Frontal cortex (tissue), 4 donors: ENCODE measurements around the gene NSUN6. TPM values are rescaled to one million over a fixed set of nuclear protein-coding genes. Genes with fewer than 3 reads are reported as not detected.

Source experiments
- DNase-seq, 2 donors: peaks; one replicate each; pipeline ENCODE4 v3.0.0; 2012; ENCODE audit warnings: low spot score in 2 of 2
- FAIRE-seq: peaks from 2 replicates; lab custom pipeline; 2012; peaks lifted over from hg19 to GRCh38; lab: Jason Lieb, UNC
- total RNA-seq: library from RNA; depleted of rRNA; stranded (reverse); fragments of >200 nt; gene quantifications from one replicate; pipeline ENCODE4 v1.2.3, GENCODE V29; 2014
- donor health status: control.
- donor health status: control.
- donor health status: control.

Gene NSUN6
- total RNA-seq, 1 donor from 2014 or later = 34.2 TPM

- FAIRE-seq (no peak), DNase-seq (no peak)
Observed at GRCh38 chr10:18567343-18567856, 84.0 kb downstream of the NSUN6 start.

GRCh38 chr10:18566177-18566576 is 85.2 kb downstream of the NSUN6 start:
- DNase-seq = no peak
- FAIRE-seq = no peak

DNA sequence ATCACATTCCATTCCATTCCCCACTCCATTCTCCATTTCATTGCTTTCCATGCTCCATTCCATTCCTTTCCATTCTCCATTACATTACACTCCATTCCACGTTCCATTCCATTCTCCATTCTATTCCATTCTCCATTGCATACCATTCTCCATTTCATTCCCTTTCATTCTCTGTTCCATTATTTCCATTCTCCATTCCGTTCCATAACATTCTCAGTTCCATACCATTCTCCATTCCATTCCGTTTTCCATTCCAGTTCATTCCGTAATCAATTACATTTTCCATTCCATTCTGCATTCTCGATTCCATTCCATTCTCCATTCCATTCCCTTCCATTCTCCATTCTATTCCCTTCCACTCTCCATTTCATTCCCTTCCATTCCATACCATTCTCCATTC is 86.4 kb downstream of the NSUN6 start:
- no peak for DNase-seq
- no peak for FAIRE-seq

DNA sequence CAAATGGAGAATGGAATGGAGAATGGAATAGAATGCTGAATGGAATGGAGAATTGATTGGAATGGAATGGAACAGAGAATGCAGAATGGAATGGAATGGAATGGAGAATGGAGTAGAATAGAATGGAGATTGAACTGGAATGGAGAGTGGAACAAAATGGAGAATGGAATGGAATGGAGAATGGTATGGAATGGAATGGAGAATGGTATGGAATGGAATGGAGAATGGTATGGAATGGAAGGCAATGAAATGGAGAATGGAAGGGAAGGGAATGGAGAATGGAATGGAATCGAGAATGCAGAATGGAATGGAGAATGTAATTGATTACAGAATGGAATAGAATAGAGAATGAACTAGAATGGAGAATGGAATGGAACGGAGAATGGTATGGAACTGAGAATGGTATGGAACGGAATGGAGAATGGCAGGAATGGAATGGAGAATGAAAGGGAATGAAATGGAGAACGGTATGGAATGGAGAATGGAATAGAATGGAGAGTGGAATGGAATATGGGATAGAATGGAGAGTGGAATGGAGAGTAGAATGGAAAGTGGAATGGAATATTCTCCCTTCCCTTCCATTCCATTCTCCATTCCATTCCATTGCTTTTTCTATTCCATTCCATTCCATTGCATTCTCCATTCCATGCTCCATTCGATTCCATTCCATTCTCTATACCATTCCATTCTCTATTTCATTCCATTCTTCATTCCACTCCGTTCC is 88.2 kb downstream of the NSUN6 start:
- DNase-seq (no peak), FAIRE-seq (no peak)

DNA sequence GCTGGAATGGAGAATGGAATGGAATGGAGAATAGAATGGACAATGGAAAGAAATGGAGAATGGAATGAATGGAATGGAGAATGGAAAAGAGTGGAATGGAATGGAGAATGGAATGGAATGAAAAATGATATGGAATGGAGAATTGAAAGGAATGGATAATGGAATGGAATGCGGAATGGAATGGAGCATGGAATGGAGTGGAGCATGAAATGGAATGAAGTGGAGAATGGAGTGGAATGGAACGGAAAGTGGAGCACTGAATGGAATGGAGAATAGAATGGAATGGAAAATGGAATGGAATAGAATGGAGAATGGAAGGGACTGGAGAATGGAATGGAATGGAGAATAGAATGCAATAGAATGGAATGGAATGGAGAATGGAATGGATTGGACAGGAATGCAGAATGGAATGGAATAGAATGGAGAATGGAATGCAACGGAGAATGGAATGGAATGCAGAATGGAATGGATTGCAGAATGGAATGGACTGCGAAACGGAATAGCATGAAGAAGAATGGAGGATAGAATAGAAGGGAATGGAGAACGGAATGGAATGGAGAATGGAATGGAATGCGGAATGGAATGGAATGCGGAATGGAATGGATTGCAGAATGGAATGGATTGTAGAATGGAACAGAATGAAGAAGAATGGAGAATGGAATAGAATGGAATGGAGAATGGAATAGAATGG is 89.4 kb downstream of the NSUN6 start:
- DNase-seq = no peak
- no peak for FAIRE-seq

DNA sequence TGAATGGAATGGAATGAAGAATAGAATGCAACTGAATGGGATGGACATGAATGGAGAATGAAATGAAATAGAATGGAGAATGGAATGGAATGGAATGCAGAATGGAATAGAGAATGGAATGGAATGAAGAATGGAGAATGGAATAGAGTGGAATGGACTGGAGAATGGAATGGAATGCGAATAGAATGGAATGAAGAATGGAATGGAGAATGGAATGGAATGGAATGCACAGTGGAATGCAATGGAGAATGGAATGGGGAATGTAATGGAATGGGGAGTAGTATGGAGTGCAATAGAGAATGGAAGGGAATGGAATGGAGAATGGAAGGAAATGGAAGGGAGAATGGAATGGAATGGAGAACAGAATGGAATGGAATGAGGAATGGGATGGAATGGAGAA is 93.4 kb downstream of the NSUN6 start:
- DNase-seq (no peak), FAIRE-seq (no peak)

GRCh38 chr10:18556522-18557147 is 94.8 kb downstream of the NSUN6 start:
- no peak for FAIRE-seq
- no peak for DNase-seq

DNA sequence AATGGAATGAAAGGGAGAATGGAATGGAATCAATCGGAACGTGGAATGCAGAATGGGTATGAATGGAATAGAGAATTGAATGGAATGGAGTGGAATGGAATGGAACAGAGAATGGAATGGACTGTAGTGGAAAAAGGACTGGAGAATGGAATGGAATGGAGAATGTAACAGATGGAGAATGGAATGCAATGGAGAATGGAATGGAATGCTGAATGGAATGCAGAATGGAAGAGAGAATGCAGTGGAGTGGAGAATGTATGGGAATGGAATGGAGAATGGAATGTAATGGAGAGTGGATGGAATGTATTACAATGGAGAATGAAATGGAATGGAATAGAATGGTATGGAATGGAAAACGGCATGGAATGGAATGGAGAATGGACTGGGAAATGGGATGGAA is 96.9 kb downstream of the NSUN6 start:
- no peak for DNase-seq
- no peak for FAIRE-seq

DNA sequence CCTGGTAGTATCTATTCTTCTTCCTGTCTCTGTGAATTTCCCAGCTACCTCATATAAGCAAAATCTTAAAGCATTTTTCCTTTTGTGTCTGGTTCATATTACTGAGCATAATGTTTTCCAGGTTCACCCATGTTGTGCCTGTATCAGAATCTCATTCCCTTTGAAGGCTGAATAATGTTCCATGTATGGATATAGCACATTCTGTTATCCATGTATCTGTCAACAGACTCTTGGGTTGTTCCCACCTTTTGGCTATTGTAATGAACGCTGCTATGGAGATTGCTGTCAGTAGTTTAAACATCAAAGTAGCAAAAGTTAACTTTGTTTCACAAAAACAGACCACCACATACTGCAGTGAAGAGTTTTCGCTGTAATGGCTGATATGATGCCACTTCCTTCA is 99.9 kb downstream of the NSUN6 start:
- no peak for DNase-seq
- no peak for FAIRE-seq

DNA sequence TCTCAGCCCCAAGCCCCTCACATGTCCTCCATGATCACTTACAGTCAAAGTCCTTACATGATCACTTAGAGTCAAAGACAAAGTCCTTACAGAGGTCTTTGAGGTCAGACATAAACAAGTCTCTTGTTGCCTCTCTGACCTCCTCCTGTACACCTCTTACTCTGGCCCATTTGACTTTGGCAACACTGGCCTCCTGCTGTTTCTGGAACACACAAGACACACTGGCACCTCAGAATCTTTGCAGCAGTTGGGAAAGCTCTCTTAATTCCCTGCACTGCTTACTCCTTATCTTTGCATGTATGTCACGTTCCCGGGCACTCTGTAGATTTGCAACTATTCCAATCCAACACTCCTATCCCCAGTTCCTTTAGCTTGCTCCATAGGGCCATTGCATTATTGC is 102.3 kb downstream of the NSUN6 start:
- DNase-seq (no peak), FAIRE-seq (no peak)

GRCh38 chr10:18545621-18546305 is 105.6 kb downstream of the NSUN6 start:
- DNase-seq (no peak), FAIRE-seq (no peak)

GRCh38 chr10:18542832-18543231 is 108.6 kb downstream of the NSUN6 start:
- no peak for FAIRE-seq
- no peak for DNase-seq

DNA sequence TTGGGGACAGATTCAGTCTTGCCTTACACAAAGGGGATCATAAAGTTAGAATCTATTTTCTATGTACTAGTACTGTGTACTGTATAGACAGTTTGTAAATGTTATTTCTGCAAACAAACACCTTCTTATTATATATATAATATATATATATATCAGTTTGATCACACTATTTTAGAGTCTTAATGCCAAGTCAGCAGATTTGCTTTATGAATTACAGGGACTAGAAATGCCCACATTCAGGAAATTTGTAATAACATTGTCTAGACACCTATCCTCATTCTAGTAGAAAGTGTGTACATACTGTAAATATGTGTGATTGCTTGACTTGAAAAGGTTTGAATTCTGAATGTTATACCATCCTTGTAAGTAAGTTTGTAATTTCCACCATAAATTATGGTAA is 111.2 kb downstream of the NSUN6 start:
- FAIRE-seq (no peak), DNase-seq (no peak)

- DNase-seq (no peak), FAIRE-seq (no peak)
Observed at GRCh38 chr10:18539335-18539734, 112.1 kb downstream of the NSUN6 start.

DNA sequence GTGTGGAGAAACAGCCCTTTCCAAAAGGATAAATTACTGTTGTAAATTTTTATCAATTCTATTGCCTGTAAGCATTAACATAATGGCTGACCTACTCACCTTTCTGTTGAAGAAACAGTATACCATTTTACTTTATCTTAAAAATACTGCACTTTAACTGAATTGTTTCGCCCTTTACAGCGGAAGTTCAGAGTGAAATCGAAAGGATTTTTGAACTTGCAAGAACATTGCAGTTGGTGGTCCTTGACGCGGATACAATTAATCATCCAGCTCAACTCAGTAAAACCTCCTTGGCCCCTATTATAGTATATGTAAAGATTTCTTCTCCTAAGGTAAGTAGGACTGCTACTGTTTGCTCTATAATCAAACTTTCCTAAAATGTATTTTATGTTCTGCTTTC is 117.5 kb downstream of the NSUN6 start:
- DNase-seq (no peak), FAIRE-seq (no peak)

DNA sequence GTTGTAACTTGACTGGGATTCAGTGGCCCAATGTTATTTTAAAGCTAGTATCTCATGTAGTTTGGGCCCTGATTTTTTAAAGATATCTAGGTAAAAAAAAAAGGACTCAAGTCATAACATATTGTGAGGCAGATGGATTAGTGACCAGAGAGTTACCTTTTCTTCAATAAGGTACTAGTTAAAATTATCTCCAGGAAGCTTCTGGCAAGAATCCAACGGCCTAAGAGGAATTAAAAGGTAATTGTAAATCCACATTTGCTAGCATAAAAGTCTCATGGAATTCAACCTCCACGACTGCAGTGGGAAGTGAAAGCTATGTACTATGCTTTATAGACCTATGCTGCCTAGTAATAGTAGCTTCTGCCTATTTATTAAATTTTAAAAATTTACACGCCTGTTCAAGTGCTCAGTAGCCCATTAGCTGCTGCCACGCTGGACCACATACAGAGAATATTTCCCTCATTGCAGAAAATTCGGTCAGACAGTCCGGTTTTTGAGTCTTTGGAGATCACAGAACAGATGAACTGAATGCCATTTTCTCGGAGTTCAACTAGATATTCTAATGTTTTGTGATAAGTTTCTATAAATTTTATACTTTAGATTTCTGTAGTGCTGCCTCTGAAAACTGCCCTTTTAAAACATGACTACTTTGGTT is 118.4 kb downstream of the NSUN6 start:
- FAIRE-seq (no peak), DNase-seq (no peak)

GRCh38 chr10:18528292-18528691 is 123.1 kb downstream of the NSUN6 start:
- FAIRE-seq = no peak
- no peak for DNase-seq

DNA sequence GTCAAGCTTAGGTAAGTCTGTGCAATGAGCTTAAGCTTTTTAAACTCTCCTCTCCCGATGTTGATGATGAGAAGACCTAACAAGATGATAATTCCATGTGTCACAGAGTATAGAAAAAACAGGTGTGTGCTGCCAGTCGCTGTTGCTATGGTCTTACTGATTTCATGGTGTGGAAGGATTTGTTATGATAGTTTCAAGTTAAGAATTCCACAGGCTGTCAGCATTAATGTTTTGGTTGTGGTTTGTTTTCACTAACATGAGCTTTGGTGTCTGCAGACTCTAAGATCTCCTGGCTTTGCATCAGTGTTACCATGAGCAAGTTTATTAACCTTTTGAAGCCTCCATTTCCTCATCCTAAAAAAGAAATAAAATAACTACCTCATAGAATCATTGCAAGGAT is 123.7 kb downstream of the NSUN6 start:
- no peak for DNase-seq
- FAIRE-seq = no peak

DNA sequence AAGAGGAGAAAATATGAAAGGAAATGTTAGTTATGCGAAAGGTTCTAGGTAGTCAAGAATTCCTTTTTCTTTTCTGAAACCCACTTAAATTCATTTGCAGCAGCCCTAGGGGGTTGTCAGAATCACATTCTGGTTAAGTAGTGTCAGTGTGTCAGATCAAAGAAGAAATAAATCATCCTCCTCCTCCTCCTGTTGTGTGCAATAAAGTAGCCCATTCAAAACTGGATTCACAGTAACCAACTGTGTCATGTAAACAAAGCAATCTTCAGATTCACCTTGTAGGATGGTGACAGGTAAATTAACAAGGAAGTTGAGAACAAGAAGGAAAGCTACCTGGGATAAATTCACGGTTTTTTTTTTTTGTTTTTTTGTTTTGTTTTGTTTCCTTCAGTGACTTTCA is 127.5 kb downstream of the NSUN6 start:
- no peak for DNase-seq
- FAIRE-seq = no peak

DNA sequence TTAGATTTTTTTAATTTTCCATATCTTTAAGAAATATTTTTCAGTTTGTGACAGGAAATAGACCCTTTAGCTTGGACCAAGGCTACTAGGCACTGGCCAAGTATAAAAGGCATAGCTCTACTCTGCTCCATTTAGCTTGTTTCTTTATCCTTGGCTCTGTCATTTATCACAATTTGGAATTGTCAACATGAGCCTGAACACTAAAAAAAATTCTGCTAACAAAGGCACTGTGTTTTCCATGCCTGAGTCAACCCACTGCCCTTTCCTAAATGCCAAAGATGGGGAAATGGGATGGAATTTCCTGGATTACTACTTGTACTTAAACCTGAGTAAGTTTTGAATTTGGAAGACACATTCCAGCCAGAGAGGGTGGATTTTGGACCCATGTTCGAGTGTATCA is 128.4 kb downstream of the NSUN6 start:
- DNase-seq = no peak
- no peak for FAIRE-seq
